ENCODE measurements around the gene SRC.

DNA sequence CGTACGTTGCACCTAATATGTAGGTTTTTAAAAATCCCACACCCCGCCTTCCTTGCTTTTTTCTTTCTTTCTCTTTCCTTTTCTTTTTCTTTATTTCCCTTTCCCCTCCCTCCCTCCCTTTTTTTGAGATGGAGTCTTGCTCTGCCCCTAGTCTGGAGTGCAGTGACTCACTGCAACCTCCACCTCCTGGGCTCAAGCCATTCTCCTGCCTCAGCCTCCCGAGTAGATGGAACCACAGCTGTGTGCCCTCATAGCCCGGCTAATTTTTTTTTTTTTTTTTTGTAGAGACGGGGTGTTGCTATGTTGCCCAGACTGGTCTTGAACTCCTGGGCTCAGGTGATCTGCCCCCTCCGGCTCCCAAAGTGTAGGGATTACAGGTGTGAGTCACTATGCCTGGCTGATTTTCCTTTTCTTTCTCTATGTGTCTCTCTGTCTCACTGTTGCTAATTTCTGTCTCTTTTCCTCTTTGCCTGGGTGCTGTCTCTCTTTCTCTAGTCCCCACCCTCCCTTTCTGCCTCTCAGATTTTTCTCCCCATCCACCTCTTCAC, 61.2 kb downstream of the SRC start:
- TF ChIP-seq ZFP3 (CRISPR knock-in tag; IDR thresholded peaks at IDR 0.05), result no peak
- no peak for TF ChIP-seq ZFP30 (CRISPR knock-in tag; IDR thresholded peaks at IDR 0.05)
- no peak for TF ChIP-seq GLIS3 (CRISPR knock-in tag; IDR thresholded peaks at IDR 0.05)
- TF ChIP-seq TOX (CRISPR knock-in tag; IDR thresholded peaks at IDR 0.05; ENCODE audit: borderline replicate concordance), result no peak
- TF ChIP-seq, protein P1, sequence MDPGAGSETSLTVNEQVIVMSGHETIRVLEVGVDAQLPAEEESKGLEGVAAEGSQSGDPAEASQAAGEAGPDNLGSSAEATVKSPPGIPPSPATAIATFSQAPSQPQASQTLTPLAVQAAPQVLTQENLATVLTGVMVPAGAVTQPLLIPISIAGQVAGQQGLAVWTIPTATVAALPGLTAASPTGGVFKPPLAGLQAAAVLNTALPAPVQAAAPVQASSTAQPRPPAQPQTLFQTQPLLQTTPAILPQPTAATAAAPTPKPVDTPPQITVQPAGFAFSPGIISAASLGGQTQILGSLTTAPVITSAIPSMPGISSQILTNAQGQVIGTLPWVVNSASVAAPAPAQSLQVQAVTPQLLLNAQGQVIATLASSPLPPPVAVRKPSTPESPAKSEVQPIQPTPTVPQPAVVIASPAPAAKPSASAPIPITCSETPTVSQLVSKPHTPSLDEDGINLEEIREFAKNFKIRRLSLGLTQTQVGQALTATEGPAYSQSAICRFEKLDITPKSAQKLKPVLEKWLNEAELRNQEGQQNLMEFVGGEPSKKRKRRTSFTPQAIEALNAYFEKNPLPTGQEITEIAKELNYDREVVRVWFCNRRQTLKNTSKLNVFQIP (CRISPR knock-in tag; IDR thresholded peaks at IDR 0.05; ENCODE audit: borderline replicate concordance, low read depth), result no peak
- no peak for TF ChIP-seq ISL1 (CRISPR knock-in tag; IDR thresholded peaks at IDR 0.05)
- TF ChIP-seq ZNF70 (CRISPR knock-in tag; IDR thresholded peaks at IDR 0.05), result no peak
- no peak for TF ChIP-seq SNAI2 (CRISPR knock-in tag; IDR thresholded peaks at IDR 0.05)
- TF ChIP-seq ARNTL (CRISPR knock-in tag; IDR thresholded peaks at IDR 0.05; ENCODE audit: borderline replicate concordance, low read depth), result no peak
- no peak for TF ChIP-seq ZNF8 (CRISPR knock-in tag; IDR thresholded peaks at IDR 0.05)
